Measurements from ENCODE around the gene PXN.

GRCh38 chr12:120169946-120170345 lies 95.6 kb downstream of the PXN start:
- no peak for TF ChIP-seq CTCF (IDR thresholded peaks at IDR 0.05)
- TF ChIP-seq EZH2 (IDR thresholded peaks at IDR 0.05): no peak
